HG02884 (cell line): Measurements from ENCODE around the gene SCLT1.
A peak's percentile ranks its signal among the peaks of the same experiment; 100 is the strongest.

Source experiments
- ATAC-seq: cut with Tn5 transposase; IDR thresholded peaks from one replicate; pipeline ENCODE4 v1.9.1; 2021; ENCODE audit warnings: mild to moderate bottlenecking, moderate library complexity; ENCODE audit not compliant: unreplicated experiment

The SCLT1 gene

DNA sequence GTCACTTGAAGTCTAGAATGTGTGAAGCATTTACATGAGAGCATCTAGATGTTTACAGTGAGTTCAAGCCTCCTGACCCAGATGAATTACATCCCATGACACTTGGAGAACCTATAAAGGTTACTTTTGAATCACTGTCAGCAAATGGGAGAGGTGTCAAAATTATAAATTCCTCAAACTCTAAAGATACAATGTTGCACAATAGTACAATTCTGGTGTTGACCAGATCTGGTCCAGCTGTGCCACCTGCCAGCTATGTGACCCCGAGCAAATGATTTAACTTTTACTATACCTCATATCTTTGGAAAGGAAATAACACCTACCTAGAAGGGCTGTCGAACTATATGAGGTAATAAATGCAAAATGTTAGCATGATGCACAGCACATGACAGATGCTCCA lies 214.1 kb downstream of the SCLT1 start:
- no peak for ATAC-seq

GRCh38 chr4:128877934-128878333 lies 215.4 kb downstream of the SCLT1 start:
- ATAC-seq, result no peak

GRCh38 chr4:128876200-128876599 lies 217.1 kb downstream of the SCLT1 start:
- no peak for ATAC-seq

DNA sequence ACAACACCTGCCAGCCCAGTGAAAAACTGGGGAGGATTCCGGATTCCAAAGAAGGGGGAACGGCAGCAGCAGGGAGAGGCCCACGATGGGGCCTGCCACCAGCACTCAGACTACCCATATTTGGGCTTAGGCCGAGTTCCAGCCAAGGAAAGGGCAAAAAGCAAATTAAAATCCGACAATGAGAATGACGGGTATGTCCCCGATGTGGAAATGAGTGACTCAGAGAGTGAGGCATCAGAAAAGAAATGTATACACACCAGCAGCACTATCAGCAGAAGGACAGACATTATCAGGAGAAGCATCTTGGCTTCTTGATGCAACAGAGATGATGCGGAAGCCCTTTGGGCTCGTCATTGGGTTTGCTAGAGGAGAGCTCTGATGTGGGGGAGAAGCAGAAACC lies 221.4 kb downstream of the SCLT1 start:
- no peak for ATAC-seq

GRCh38 chr4:128869776-128870509 lies 223.4 kb downstream of the SCLT1 start:
- no peak for ATAC-seq

- no peak for ATAC-seq
Observed at GRCh38 chr4:128868758-128869157, 224.6 kb downstream of the SCLT1 start.

GRCh38 chr4:128866691-128867090 lies 226.6 kb downstream of the SCLT1 start:
- ATAC-seq, result no peak

GRCh38 chr4:128866269-128866668 lies 227.1 kb downstream of the SCLT1 start:
- ATAC-seq, result no peak

DNA sequence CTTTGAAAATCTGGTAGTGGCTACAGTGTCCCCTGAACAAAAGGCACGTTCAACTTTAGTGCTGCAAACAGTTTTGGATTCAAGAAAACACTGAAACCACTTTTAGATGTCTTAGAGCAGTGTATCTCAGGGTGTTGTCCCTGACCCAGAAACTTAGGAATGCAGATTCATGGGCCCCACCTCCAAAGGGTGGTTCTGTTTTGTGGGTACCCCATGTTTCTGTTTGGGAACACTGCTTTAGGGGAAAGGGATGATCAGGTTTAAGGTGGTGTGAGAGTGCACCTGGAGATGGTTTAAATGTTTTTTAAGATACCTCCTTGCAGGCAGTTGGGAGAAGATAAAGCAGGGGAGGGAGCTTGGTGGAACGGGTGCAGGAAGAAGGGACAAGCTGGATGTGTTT lies 228.2 kb downstream of the SCLT1 start:
- ATAC-seq, result no peak

DNA sequence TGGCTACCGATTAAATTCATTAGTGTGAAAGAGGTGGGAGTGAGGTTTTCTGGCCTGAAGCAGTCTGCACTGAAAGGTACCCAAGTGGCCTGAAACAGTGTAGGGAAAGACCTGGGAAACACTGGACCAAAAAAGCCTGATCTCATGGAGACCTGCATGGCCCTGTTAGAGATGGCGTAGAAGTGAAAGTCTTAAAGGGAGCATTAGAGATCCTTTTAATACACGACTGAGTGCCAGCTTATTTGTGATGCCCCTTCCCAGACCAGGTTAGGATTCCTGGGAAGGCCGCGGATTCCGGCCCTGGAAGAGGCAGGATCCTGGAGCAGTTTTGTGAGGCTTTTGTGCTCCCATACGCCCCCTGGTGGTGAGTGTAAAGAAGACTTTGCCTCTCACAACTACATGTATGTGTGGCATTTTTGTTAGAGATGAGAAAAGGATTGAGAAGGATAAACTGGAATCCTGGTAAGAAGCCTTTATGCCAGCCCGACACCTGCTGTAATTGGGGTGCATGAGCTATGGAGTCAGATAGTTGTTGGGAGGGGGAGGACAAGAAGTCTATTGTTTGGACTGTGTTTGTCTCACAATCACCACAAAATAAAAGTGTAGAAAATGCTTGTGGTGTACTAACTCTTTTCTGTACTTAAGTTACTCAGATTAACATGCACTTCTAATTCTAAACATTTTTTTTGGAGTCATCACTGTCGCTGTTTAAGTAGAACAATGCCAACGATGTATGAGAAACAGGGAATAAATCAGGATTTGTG lies 229.8 kb downstream of the SCLT1 start:
- ATAC-seq, result no peak

DNA sequence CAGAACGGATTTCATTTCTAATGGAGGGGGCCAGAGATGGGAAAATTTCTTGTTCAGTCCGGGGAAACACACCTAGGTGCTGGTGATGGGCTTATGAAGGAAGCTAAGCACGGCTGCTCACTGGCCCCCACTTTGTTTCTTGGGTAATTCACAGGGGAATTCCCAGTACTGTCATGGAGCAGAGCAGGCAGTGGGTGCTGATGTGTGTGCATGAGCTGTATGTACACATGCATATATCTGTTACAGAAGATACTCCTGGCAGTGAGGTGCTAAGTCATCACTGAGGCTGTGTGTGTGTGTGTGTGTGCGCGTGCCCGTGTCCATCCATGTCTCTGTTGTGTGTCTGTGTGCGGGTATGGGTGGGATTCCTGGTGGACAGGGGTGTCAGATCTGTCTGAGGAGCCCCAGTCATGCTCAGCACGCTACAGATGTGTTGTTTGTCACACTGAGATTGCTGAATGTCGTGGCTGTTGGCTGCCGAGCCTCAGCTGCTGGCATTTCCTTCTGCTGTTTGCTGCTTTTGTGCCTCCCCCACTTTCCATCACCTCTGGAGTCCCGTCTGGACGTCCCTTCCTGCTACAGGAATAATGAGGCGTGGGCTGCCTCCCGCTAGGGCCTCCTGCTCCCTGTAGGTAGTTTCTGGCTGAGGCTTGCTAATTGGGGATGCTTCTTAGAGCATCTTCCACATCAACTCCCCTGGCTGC lies 230.6 kb downstream of the SCLT1 start:
- peak; percentile 73 for ATAC-seq

GRCh38 chr4:128861856-128862518 lies 231.4 kb downstream of the SCLT1 start:
- ATAC-seq, result peak; percentile 15

GRCh38 chr4:128859887-128860677 lies 233.3 kb downstream of the SCLT1 start:
- ATAC-seq, result peak; percentile 32

GRCh38 chr4:128858879-128859671 lies 234.3 kb downstream of the SCLT1 start:
- ATAC-seq, result no peak

- no peak for ATAC-seq
Observed at GRCh38 chr4:128856246-128856645, 237.1 kb downstream of the SCLT1 start.

- no peak for ATAC-seq
Observed at GRCh38 chr4:128855621-128856020, 237.7 kb downstream of the SCLT1 start.

DNA sequence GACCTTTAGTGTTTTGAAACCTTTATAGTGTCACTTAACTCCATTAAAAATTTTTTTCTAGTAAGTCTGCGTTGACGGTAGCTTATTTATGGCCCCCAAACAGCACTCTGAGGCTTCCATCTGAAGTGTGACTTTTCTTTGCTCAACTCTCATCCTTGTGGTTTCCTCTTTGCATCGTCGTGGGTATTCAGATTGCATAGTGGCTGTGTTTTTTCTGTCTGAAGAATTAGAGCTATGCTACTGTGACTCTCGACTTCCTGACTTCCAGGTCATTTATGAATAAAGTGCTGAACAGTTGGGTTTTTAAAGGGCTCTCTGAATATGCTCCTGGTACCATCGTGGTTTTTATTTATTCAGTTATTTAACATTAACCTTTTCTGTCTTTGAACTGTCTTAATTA lies 238.9 kb downstream of the SCLT1 start:
- ATAC-seq, result peak; percentile 79

- no peak for ATAC-seq
Observed at GRCh38 chr4:128853741-128854140, 239.6 kb downstream of the SCLT1 start.

DNA sequence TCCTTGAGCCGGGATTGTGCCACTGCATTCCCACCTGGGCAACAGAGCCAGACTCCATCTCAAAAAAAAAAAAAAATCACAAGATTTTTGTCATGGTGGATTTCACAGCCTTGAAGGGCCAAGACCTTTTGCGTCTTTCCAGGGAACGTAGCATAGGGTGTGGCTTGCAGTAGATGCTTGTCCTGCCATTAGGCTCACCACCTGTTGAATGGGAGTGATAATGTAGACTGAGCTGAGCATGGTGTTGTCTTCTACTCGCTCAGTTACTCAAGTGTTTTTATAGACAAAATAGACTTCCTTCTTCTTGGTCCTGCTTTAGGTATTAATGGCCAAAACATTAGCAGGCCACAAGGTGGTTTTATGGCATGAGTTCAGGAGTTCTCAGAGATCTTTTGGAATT lies 243.1 kb downstream of the SCLT1 start:
- ATAC-seq, result no peak

DNA sequence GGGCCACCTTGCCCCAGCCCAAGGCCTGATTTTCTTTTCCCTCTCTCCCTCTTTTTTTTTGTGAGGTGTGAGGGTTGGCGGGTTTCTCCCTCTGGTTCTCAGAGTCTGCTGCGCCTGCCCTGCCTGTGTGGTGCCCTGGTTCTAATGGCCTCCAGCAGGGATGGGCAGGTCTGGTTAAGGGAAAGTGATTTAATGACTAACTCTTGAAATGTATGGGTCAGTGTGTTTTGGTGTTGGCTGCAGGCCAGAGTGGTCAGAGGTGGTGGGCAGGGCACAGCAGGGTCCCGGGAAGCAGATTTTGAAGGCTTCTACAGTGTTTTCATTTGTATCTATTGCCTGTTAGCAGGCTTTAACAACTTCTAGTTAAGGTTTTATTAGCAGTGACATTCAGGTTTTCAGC lies 244.9 kb downstream of the SCLT1 start:
- no peak for ATAC-seq
